H4 (cell line): ENCODE results near the gene NUP50. TPM values are rescaled to one million over a fixed set of nuclear protein-coding genes. Genes with fewer than 3 reads are reported as not detected.
"Not testable (repeated sequence)": the region's sequence is repeated elsewhere in the genome, so short reads cannot be mapped to it uniquely, and the experiment has no call there.

Source experiments
- DNase-seq: peaks from one replicate; pipeline ENCODE4 v3.0.0-alpha.2; 2015; ENCODE audit warnings: low spot score
- total RNA-seq: library from RNA; depleted of rRNA; stranded (reverse); fragments of >200 nt; shearing (Covaris generic); gene quantifications from 2 replicates; pipeline ENCODE4 v1.2.3, GENCODE V29; 2014

The NUP50 gene
- total RNA-seq, 1 experiment from 2014 or later: 34.6 TPM

- no peak for DNase-seq
Measured at GRCh38 chr22:45162531-45162930, 1.2 kb upstream of the NUP50 start.

- DNase-seq: no peak
Measured at GRCh38 chr22:45163099-45163450, 650 bp upstream of the NUP50 start.

DNA sequence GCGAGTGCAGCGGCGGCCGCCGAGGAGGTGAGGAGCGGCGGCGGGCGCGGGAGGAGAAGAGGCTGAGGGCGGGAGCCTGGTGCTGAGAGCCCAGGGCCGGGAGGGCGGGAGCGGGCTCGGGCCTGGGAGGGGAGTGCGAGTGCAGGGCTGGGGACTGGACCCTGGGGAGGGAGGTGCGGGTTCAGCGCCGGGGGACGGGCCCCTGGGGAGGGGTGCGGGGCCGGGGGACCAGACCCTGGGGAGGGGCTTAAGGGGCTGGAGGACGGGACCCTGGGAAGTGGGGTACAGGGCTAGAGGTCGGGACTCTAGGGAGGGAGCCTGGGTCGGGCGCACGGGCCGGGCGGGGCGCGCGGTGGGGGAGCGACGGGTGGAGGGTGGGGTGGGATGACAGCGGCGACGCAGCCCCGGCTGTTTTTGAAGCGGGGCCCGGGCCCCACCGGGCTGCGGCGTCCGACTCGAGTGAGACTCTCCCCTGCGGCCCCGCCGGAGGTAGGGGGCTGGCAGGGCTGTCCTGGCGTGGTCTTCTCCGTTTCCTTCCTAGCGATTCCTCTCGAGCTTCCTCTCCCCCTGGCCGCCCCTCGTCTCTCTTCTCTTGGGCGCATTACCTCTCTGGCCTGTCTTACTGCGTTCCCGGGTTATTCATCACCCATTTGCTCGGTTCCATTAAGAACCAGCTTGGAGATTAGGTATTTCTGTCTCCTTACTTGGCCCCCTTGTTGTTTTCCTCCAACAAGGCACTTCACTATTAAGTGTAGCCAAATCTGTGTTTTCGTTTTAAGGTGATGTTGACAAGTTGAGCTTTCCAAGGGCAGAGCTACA is 754 bp downstream of the NUP50 start:
- no peak for DNase-seq

DNA sequence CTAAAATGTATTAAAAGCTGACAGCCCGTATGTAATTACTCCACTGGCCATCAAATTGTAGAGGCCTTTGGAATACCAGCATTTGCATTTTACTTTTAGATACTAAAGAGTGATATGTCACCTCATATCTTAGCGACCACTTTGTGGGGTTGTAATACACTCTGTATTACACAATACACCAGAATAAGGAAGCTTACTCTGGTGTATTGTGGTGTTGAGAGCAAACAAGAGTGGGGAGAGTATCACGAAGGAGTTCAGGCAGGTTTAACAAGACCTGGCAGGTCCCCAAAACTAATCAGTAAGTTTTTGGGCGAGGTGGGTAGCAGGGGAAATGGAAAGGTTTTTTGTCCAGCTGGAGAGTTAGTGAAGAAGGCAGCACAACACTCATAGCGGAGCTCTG is 3.2 kb downstream of the NUP50 start:
- no peak for DNase-seq

DNA sequence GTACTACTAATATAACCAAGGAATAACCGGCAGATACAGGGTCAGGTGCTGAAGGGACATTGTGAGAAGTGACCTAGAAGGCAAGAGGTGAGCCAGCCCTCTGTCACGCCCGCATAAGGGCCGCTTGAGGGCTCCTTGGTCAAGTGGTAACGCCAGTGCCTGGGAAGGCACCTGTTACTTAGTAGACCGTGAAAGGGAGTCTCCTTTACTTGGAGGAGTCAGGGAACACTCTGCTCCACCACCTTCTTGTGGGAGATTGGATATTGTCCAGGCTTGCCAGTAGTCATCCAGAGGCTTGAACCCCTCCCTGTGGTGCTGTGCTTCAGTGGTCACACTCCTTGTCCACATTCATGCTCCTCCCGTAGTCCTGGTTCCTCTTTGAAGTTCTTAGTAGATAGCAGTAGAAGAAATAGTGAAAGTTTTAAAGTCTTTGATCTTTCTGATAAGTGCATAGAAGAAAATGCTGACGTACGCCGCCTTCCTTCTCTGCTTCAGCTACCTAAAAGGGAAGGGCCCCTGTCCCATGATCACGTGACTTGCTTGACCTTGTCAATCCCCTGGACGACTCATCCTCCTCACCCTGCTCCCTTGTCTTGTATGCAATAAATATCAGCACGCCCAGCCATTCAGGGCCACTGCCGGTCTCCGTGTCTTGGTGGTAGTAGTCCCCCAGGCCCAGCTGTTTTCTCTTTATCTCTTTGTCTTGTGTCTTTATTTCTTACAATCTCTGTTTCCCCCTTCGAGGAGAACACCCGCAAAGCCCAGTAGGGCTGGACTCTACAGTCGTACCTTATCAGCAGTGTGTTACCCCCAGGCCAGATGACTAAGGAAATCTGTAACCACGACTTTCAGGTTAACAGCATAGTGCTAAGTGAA is 6.1 kb downstream of the NUP50 start:
- no peak for DNase-seq

- DNase-seq: no peak
Measured at GRCh38 chr22:45171830-45172229, 8.1 kb downstream of the NUP50 start.

DNA sequence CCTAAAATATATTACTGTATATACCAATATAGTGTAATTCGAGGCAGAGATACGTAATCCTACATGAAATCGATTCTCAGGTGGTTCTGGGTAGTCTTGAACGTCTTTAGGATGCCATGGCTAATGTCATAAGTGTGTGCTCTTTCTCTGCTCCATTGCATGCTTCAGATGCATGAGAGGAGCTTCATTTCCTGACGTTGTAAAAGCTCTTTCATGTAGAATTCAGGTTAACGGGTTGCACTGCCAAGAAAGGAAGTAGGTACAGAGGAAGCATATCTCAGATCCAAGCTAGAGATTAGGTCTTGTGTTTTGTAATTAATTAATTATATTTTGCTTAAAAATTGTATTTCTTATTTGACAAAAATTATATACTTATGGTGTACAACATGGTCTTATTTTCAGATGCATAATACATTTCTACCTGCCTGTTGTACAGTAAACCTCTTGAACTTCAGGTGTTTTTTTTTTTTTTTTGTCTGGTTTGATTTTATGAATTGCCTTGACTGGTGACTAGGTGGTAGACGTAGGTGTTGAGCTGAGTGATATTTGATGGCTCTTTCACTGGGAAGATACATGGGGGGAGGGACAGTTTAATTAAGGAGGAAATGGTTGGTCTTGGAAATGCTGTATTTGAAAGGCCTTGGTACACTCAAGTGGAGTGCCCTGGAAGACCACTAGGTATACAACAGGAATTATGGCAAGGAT is 9.3 kb downstream of the NUP50 start:
- no peak for DNase-seq

GRCh38 chr22:45179276-45180049 is 15.7 kb downstream of the NUP50 start:
- DNase-seq: no peak

- no peak for DNase-seq
Measured at GRCh38 chr22:45180146-45180679, 16.5 kb downstream of the NUP50 start.

GRCh38 chr22:45181240-45181639 is 17.5 kb downstream of the NUP50 start:
- no peak for DNase-seq

DNA sequence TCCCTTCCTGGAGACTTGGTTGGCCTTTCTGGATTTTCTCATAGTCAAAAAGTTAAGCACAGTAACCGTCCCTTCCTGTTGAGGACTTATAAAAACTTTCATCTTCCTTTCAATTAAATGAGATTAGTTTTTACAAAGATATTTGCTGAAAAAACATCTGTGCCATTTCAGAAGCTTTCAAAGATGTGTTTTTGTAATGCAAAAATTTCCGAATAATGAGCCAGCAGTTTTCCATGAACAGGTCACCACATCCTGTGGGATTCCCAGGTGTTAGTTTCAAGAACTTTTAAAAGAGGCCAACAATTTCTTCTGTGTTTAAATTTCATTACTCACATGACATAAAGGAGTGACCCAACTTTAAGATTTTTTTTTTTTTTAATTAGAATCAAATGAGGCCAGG is 18.0 kb downstream of the NUP50 start:
- DNase-seq: no peak

GRCh38 chr22:45183974-45184373 is 20.2 kb downstream of the NUP50 start:
- no peak for DNase-seq

- DNase-seq: no peak
Measured at GRCh38 chr22:45185718-45186514, 22.2 kb downstream of the NUP50 start.

DNA sequence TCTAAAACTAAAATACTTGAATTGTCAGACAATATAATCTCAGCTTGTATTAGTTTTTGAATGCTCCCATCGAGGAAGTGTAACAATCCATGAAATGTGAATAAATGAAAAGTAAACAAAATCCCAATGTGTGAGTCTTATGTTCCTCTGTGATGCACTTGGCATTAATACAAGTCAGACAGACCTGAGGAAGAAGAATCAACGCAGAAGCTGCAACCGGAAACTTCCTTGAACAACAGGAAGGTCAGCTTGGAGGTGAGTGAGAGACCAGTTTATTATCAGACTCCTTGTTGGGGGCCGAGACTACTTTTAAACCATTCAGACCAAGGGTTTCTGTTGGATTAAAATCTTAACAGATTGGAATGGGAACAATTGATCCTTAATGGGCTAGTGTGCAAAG is 24.2 kb downstream of the NUP50 start:
- DNase-seq: no peak

DNA sequence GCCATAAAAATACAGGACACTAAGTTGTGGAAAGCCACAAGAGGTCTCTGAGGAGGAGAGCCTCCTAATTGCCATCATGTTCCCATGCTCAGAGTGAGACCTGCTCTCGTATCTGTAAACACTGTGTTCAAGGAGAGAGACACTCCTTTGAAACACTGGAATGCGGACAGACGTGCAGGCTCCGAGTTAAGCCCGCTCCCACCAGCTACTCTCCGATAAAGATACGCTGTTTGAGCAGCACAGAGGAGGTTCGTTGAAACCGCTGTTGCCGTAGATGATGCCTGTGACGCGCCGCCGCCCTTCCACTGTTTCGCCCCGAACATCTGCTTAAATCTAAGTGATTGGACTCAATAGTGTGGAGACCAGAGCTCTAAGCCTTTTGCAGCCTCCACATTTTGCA is 25.1 kb downstream of the NUP50 start:
- DNase-seq: no peak

DNA sequence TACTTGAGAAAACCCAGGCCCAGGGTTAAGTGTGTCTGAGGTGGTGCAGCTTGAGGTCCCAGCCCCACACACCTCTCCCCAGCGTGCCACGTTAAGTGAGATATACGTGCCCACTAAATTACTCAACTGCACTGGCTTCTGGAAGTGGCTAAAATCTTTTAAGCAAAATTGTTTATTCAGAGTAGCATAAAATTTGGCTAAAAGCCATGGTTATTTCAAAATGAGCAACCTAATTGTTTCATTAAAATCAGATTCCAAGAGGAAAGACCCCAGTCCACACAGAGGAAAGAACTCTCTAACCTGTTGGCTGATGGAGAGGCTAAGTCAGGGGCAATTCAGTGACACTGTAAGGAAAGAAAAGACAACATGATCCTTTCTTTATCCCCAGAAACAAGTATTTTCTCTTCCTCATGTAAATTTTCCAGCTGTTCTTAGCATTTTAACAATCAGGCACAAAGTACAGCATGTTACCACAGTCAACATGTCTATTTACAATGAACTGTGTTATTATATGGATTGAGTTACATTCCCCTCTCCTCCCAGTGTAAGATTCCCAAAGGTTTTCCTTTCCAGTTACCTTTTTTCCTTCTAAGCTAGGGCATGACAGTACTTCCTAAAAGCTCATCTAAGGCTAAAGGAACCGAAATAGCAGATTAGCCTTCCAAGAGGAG is 26.6 kb downstream of the NUP50 start:
- no peak for DNase-seq

GRCh38 chr22:45191746-45192145 is 28.0 kb downstream of the NUP50 start:
- not testable (repeated sequence) for DNase-seq

DNA sequence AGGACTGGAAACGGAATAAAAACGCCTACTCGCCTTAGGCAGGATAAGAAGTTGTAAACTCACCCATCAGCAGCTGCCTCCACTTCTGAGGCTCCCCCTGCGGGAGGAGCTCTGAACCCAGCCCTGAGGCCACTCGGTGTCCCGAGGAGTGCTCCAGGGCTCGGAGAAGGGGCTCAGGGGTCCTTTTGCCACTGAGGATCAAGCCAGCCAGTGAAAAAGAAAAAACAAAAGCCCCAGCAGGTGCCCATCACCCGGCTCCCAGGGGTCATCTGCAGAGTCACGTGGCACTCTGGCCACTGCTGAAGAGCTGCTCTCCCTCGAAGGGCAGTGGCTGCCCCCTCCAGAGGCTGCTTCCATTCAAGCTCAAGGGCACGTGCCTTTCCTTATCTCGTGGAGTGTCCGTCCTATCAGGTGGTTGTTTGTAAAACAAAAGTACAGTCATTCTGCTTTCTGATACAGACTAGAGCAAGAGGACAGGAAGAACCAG is 29.0 kb downstream of the NUP50 start:
- no peak for DNase-seq

DNA sequence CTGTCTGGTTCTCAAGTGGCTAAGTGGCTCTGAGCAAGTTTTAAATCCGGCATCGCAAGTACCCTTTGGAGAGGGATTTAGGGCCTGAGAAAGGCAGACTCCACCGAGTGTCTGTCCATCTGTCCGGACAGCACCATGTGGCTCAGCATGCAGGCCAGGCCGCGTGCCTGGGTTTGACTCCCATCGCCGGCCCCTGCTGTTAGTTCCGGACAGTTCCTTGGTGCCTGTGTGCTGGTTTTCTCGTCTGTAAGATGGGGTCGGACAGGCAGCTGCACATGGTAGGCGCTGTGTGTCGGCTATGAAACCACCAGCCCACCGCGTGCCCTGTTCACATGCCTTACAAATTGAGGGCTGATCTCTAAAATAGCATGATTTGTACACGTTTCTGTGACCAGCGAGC is 31.0 kb downstream of the NUP50 start:
- DNase-seq: no peak

- no peak for DNase-seq
Measured at GRCh38 chr22:45195616-45196015, 31.9 kb downstream of the NUP50 start.
